Naive thymus-derived CD4-positive, alpha-beta T cell (primary cell): ENCODE results near the gene PRPF8. TPM values are rescaled to one million over a fixed set of nuclear protein-coding genes. Genes with fewer than 3 reads are reported as not detected.
"Not testable (repeated sequence)": the region's sequence is repeated elsewhere in the genome, so short reads cannot be mapped to it uniquely, and the experiment has no call there.

Source experiments
- ATAC-seq: fragments of 150-1000 bp; cut with Tn5 transposase; 2 replicates; pipeline ENCODE4 v1.10.0; 2021; ENCODE audit warnings: mild to moderate bottlenecking, moderate library complexity
- CTCF ChIA-PET: fragments of 350-600 bp; sonication (Branson Sonifier 250); formaldehyde crosslinking; loops from one replicate; lab custom pipeline; 2021; ENCODE audit warnings: antibody characterized with exemption; lab: Charles Lee
- POLR2A ChIA-PET: fragments of 350-600 bp; sonication (Branson Sonifier 250); formaldehyde crosslinking; loops from one replicate; lab custom pipeline; 2021; ENCODE audit warnings: antibody characterized with exemption, inconsistent platforms; lab: Charles Lee
- DNase-seq, 9 donors: peaks; one replicate each; pipeline versions ENCODE4 v3.0.0 to v3.0.0-alpha.2; 2020 to 2022; ENCODE audit warnings: mixed read lengths in 1 of 9
- H3K27ac ChIP-seq: one replicate; pipeline ENCODE4 v1.7.0; 2013; ENCODE audit warnings: mild to moderate bottlenecking, low read depth, low read length, moderate library complexity
- H3K27me3 ChIP-seq, 2 donors: one replicate each; pipeline ENCODE4 v1.7.0; 2013; ENCODE audit warnings: low read length in 2 of 2, mild to moderate bottlenecking in 2 of 2, moderate library complexity in 2 of 2; ENCODE audit not compliant: control insufficient read depth in 2 of 2, insufficient read depth in 2 of 2
- H3K36me3 ChIP-seq, 3 experiments: 1 replicate in 2 of 3; 2 replicates in 1 of 3; pipeline ENCODE4 v1.7.0; 2013; ENCODE audit warnings: low read length in 3 of 3, mild to moderate bottlenecking in 3 of 3, moderate library complexity in 1 of 3; ENCODE audit not compliant: insufficient read depth in 3 of 3, control insufficient read depth in 2 of 3
- H3K4me1 ChIP-seq, 2 donors: one replicate each; pipeline ENCODE4 v1.7.0; 2013; ENCODE audit warnings: low read length in 2 of 2, mild to moderate bottlenecking in 2 of 2, moderate library complexity in 1 of 2; ENCODE audit not compliant: control insufficient read depth in 2 of 2, insufficient read depth in 2 of 2
- H3K4me3 ChIP-seq: 2 replicates; pipeline ENCODE4 v1.7.0; 2013; ENCODE audit warnings: mild to moderate bottlenecking, low read length
- H3K9me3 ChIP-seq, 3 experiments: 1 replicate in 2 of 3; 2 replicates in 1 of 3; pipeline ENCODE4 v1.7.0; 2013; ENCODE audit warnings: low read length in 3 of 3; ENCODE audit not compliant: control insufficient read depth in 2 of 3
- H3K27ac Mint-ChIP-seq, 9 donors: one replicate each; pipeline ENCODE4 v1.8.0; 2020 to 2022; ENCODE audit warnings: mixed read lengths in 9 of 9, mild to moderate bottlenecking in 8 of 9, moderate library complexity in 5 of 9, inconsistent platforms in 2 of 9
- H3K27me3 Mint-ChIP-seq, 5 donors: one replicate each; pipeline ENCODE4 v1.8.0; 2021 to 2022; ENCODE audit warnings: mixed read lengths in 5 of 5, mild to moderate bottlenecking in 1 of 5
- H3K36me3 Mint-ChIP-seq, 5 donors: one replicate each; pipeline ENCODE4 v1.8.0; 2020 to 2022; ENCODE audit warnings: mixed read lengths in 5 of 5, mild to moderate bottlenecking in 3 of 5, inconsistent platforms in 1 of 5
- H3K4me1 Mint-ChIP-seq, 7 donors: one replicate each; pipeline ENCODE4 v1.8.0; 2020 to 2022; ENCODE audit warnings: mixed read lengths in 7 of 7, mild to moderate bottlenecking in 3 of 7, inconsistent platforms in 1 of 7
- H3K4me3 Mint-ChIP-seq, 10 donors: one replicate each; pipeline ENCODE4 v1.8.0; 2020 to 2022; ENCODE audit warnings: mild to moderate bottlenecking in 10 of 10, mixed read lengths in 10 of 10, moderate library complexity in 6 of 10, inconsistent platforms in 2 of 10
- H3K9me3 Mint-ChIP-seq, 11 donors: one replicate each; pipeline ENCODE4 v1.8.0; 2020 to 2022; ENCODE audit warnings: mixed read lengths in 11 of 11, mild to moderate bottlenecking in 4 of 11, inconsistent platforms in 1 of 11, moderate library complexity in 1 of 11
- intact Hi-C, 2 donors: fragments of 100-400 bp; cut with micrococcal nuclease; formaldehyde crosslinking; loops; one replicate each; pipeline ENCODE4 v1.15.1; 2023
- polyA plus RNA-seq, 2 donors: library from polyadenylated mRNA; unstranded; fragments of 300-500 nt; fragmentation: Illumina TruSeq; gene quantifications; one replicate each; pipeline ENCODE4 v1.2.3, GENCODE V29; 2021
- total RNA-seq, 6 experiments: library from RNA in 5 of 6; stranded (reverse) in 5 of 6; gene quantifications; 1 replicate in 5 of 6; 2 replicates in 1 of 6; pipeline ENCODE4 v1.2.3 and lab custom pipeline; 2021 to 2026

Gene PRPF8
- total and polyA plus RNA-seq, 7 experiments from 2014 or later, result 167 to 554 (median 436) TPM

DNA sequence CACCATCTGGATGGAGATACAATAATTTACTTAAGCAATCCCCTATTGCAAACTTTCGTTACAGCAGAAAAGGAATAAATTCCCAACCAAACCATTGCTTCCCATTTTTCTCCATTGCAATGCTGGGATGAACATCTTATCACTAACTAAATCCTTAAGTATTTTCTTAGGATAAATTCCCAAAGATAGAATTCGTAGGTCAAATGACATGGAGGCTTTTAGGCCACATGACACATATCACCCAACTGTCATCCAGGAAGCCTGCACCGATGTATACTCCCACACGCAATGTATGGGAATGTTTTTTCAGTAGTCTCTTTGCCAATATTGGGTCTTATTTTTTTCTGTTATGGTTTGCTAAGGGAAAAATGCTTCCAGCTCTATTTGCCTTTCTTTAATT is 27.1 kb upstream of the PRPF8 start:
- ChIA-PET POLR2A (interaction anchor here (0.5 to 1.1 kb wide), 4 partner anchors 12 to 103 kb away, joined by 3 to 4 read pairs (median 4); partner anchors contain the start of gene WDR81), CTCF (interaction anchor here (0.8 to 1.3 kb wide), 2 partner anchors 9 to 28 kb away, joined by 3 read pairs; no protein-coding TSS in a partner anchor)
- peaks cover 0 to 13% (median 0%) of the 10 kb centered on the region in 5 donors for H3K36me3 Mint-ChIP-seq
- no peaks in the 10 kb centered on the region for H3K9me3 Mint-ChIP-seq
- intact Hi-C loops, result no loop called here
- peaks cover 10 to 29% (median 22%) of the 10 kb centered on the region in 7 donors for H3K4me1 Mint-ChIP-seq
- DNase-seq (no peak), ATAC-seq (no peak)
- Histone ChIP-seq H3K4me1 (peaks cover 14 to 20% of the 10 kb centered on the region in 2 donors), H3K36me3 (no peaks in the 10 kb centered on the region), H3K9me3 (no peaks in the 10 kb centered on the region), H3K4me3 (no peak overlapping the region), H3K27me3 (peaks cover 0 to 7% of the 10 kb centered on the region in 2 donors), H3K27ac (no peak overlapping the region)
- H3K27ac Mint-ChIP-seq, result peak overlapping the region in 1 of 9 donors; percentile 42
- peaks cover 4 to 33% (median 18%) of the 10 kb centered on the region in 5 donors for H3K27me3 Mint-ChIP-seq
- H3K4me3 Mint-ChIP-seq, result peak overlapping the region in 7 of 10 donors; percentile 28 to 85 (median 74)

- Histone ChIP-seq H3K27me3 (peaks cover 0 to 7% of the 10 kb centered on the region in 2 donors), H3K4me3 (no peak overlapping the region), H3K4me1 (peaks cover 14 to 20% of the 10 kb centered on the region in 2 donors), H3K27ac (no peak overlapping the region), H3K9me3 (no peaks in the 10 kb centered on the region), H3K36me3 (no peaks in the 10 kb centered on the region)
- intact Hi-C loops, result no loop called here
- Mint-ChIP-seq H3K4me1 (peaks cover 10 to 29% (median 21%) of the 10 kb centered on the region in 7 donors), H3K27ac (peak overlapping the region in 4 of 9 donors; percentile 6 to 77 (median 42)), H3K4me3 (peak overlapping the region; percentile 37 to 88 (median 75)), H3K27me3 (peaks cover 4 to 37% (median 18%) of the 10 kb centered on the region in 5 donors), H3K36me3 (peaks cover 0 to 13% (median 0%) of the 10 kb centered on the region in 5 donors), H3K9me3 (no peaks in the 10 kb centered on the region)
- ATAC-seq (no peak), DNase-seq (peak in 4 of 9 donors; percentile 27 to 39 (median 34))
- ChIA-PET POLR2A (interaction anchor here (0.6 to 1.1 kb wide), 3 partner anchors 13 to 104 kb away, joined by 3 to 4 read pairs (median 4); partner anchors contain the start of gene WDR81), CTCF (interaction anchor here (0.8 to 1.2 kb wide), 2 partner anchors 10 to 31 kb away, joined by 3 read pairs; no protein-coding TSS in a partner anchor)
Observed at GRCh38 chr17:1710807-1711553, 26.3 kb upstream of the PRPF8 start.

GRCh38 chr17:1709971-1710806 is 25.5 kb upstream of the PRPF8 start, which contains the start of gene TLCD2:
Gene TLCD2 (minus strand): TSS chr17:1710377. CDS start chr17:1710242, 135 bp downstream.
- POLR2A ChIA-PET, result interaction anchor here (0.6 kb wide), 1 partner anchor 463 kb away, joined by 3 read pairs; no protein-coding TSS in a partner anchor
- CTCF ChIA-PET, result interaction anchor here (1.2 kb wide), 1 partner anchor 31 kb away, joined by 3 read pairs; no protein-coding TSS in a partner anchor
- Mint-ChIP-seq H3K4me3 (peak within 1 kb of the TSS; percentile 37 to 88 (median 75)), H3K9me3 (no peaks in the 10 kb centered on the region), H3K4me1 (peaks cover 10 to 27% (median 20%) of the 10 kb centered on the region in 7 donors), H3K36me3 (peaks cover 0 to 13% (median 0%) of the 10 kb centered on the region in 5 donors), H3K27ac (peak within 1 kb of the TSS in 4 of 9 donors; percentile 6 to 77 (median 42)), H3K27me3 (peaks cover 10 to 42% (median 24%) of the 10 kb centered on the region in 5 donors)
- H3K4me1 ChIP-seq, result peaks cover 11 to 16% of the 10 kb centered on the region in 2 donors
- peak within 1 kb of the TSS; percentile 47 for H3K4me3 ChIP-seq
- peak within 1 kb of the TSS; percentile 25 for H3K27ac ChIP-seq
- intact Hi-C loops, result no loop called here
- DNase-seq, result peak in 1 of 9 donors; percentile 45
- peaks cover 0 to 6% of the 10 kb centered on the region in 2 donors for H3K27me3 ChIP-seq
- ATAC-seq, result peak; percentile 14
- H3K9me3 ChIP-seq, result no peaks in the 10 kb centered on the region
- no peaks in the 10 kb centered on the region for H3K36me3 ChIP-seq

DNA sequence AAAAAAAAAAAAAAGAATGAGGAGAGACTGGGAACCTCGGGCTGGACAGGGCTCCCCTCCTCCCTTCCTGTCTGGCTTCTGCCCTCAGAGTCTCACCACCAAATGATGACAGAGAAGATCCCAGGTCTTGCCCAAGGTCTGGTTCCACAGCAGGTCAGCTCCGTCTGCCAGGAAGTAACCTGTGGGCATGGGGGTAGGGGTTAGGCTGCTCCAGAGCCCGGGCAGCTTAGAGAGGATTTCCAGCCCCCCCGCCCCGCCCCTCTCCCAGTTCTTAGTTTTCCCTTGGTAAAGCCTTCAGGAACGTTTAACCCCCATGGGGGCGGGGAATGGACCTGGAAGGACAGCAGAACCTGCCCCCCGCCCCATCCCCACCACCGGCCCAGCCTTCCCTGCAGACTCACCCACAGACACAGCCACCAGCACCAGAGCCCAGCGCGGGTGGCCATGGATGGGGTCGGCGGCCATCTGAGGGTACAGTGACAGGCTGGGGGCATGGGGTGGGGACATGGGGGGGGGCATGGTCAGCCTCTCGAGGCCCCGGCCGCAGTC is 24.8 kb upstream of the PRPF8 start:
- Histone ChIP-seq H3K4me3 (no peak overlapping the region), H3K36me3 (no peaks in the 10 kb centered on the region), H3K27ac (no peak overlapping the region), H3K27me3 (no peaks in the 10 kb centered on the region), H3K9me3 (no peaks in the 10 kb centered on the region), H3K4me1 (peaks cover 7 to 9% of the 10 kb centered on the region in 2 donors)
- ChIA-PET POLR2A (interaction anchor here (0.6 kb wide), 1 partner anchor 464 kb away, joined by 3 read pairs; no protein-coding TSS in a partner anchor), CTCF (no interaction called here)
- intact Hi-C loops, result no loop called here
- peaks cover 0 to 13% (median 0%) of the 10 kb centered on the region in 5 donors for H3K36me3 Mint-ChIP-seq
- peaks cover 10 to 23% (median 20%) of the 10 kb centered on the region in 7 donors for H3K4me1 Mint-ChIP-seq
- ATAC-seq (peak; percentile 10), DNase-seq (no peak)
- H3K4me3 Mint-ChIP-seq, result peak overlapping the region in 8 of 10 donors; percentile 33 to 85 (median 50)
- H3K27me3 Mint-ChIP-seq, result peaks cover 13 to 47% (median 27%) of the 10 kb centered on the region in 5 donors
- H3K27ac Mint-ChIP-seq, result no peak overlapping the region
- H3K9me3 Mint-ChIP-seq, result no peaks in the 10 kb centered on the region

DNA sequence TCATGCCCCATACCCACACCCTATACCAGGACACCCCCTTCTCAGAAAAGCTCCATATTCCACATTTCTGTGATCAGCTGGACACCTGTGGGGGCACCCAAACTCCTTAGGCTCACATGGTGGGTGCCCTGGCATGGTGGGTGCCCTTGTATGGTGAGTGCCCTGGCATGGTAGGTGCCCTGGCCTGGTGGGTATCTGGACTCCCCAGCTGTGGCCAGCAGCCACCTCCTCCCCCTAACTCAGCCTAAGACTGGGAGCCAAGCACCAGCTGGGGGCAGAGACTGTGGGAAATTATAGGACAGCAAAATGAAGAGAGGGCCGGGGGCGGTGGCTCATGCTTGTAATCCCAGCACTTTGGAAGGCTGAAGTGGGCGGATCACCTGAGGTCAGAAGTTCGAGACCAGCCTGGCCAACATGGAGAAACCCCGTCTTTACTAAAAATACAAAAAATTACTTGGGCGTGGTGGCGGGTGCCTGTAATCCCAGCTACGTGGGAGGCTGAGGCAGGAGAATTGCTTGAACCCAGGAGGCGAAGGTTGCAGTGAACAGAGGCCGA is 24.2 kb upstream of the PRPF8 start:
- CTCF ChIA-PET, ATAC-seq, H3K4me1 ChIP-seq, H3K9me3 ChIP-seq, H3K27ac Mint-ChIP-seq, H3K4me3 ChIP-seq, H3K36me3 ChIP-seq, H3K9me3 Mint-ChIP-seq, intact Hi-C loops, H3K27me3 ChIP-seq, H3K27ac ChIP-seq, DNase-seq: not testable (repeated sequence)
- H3K36me3 Mint-ChIP-seq, result peaks cover 0 to 11% (median 0%) of the 10 kb centered on the region in 5 donors
- POLR2A ChIA-PET, result interaction anchor here (0.5 to 0.7 kb wide), 2 partner anchors 16 to 161 kb away, joined by 3 to 5 read pairs; partner anchors contain the start of gene WDR81
- peak overlapping the region in 9 of 10 donors; percentile 33 to 85 (median 47) for H3K4me3 Mint-ChIP-seq
- H3K27me3 Mint-ChIP-seq, result peaks cover 13 to 47% (median 24%) of the 10 kb centered on the region in 5 donors
- peaks cover 10 to 23% (median 17%) of the 10 kb centered on the region in 7 donors for H3K4me1 Mint-ChIP-seq
